ENCODE measurements around the gene ZBTB7B.

GRCh38 chr1:154982341-154982740 is 20.3 kb upstream of the ZBTB7B start:
- TF ChIP-seq POLR2AphosphoS5 (IDR thresholded peaks at IDR 0.05; ENCODE audit: low read depth, low read length) (no peak), TAF1 (IDR thresholded peaks at IDR 0.05; ENCODE audit: borderline replicate concordance, insufficient read depth, low read length) (no peak), FOXP2 (optimal IDR thresholded peaks at IDR 0.05; ENCODE audit: borderline replicate concordance, extremely low read depth, extremely low read length, insufficient read depth) (no peak)
- TF ChIP-seq, protein P1, sequence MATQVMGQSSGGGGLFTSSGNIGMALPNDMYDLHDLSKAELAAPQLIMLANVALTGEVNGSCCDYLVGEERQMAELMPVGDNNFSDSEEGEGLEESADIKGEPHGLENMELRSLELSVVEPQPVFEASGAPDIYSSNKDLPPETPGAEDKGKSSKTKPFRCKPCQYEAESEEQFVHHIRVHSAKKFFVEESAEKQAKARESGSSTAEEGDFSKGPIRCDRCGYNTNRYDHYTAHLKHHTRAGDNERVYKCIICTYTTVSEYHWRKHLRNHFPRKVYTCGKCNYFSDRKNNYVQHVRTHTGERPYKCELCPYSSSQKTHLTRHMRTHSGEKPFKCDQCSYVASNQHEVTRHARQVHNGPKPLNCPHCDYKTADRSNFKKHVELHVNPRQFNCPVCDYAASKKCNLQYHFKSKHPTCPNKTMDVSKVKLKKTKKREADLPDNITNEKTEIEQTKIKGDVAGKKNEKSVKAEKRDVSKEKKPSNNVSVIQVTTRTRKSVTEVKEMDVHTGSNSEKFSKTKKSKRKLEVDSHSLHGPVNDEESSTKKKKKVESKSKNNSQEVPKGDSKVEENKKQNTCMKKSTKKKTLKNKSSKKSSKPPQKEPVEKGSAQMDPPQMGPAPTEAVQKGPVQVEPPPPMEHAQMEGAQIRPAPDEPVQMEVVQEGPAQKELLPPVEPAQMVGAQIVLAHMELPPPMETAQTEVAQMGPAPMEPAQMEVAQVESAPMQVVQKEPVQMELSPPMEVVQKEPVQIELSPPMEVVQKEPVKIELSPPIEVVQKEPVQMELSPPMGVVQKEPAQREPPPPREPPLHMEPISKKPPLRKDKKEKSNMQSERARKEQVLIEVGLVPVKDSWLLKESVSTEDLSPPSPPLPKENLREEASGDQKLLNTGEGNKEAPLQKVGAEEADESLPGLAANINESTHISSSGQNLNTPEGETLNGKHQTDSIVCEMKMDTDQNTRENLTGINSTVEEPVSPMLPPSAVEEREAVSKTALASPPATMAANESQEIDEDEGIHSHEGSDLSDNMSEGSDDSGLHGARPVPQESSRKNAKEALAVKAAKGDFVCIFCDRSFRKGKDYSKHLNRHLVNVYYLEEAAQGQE (IDR thresholded peaks at IDR 0.05; ENCODE audit: insufficient read depth in 1 of 2, low read depth in 2 of 2, low read length in 2 of 2) = no peak
